AG09319 (cell line): ENCODE results near the gene NFKB1.

Experiments used
- DNase-seq: peaks from one replicate; pipeline ENCODE4 v3.0.0-alpha.2; 2010; ENCODE audit warnings: low read depth; ENCODE audit errors: extremely low read depth
- CTCF ChIP-seq: IDR thresholded peaks from 2 replicates; pipeline ENCODE4 v1.5.1; 2011; ENCODE audit warnings: low read depth, mild to moderate bottlenecking, inconsistent platforms, low read length, moderate library complexity

NFKB1 gene

GRCh38 chr4:102543030-102543928, 42.1 kb downstream of the NFKB1 start:
- TF ChIP-seq CTCF, result no peak
- no peak for DNase-seq

GRCh38 chr4:102546635-102547034, 45.5 kb downstream of the NFKB1 start:
- DNase-seq, result no peak
- no peak for TF ChIP-seq CTCF

GRCh38 chr4:102547973-102548372, 46.8 kb downstream of the NFKB1 start:
- DNase-seq, result no peak
- no peak for TF ChIP-seq CTCF

- no peak for DNase-seq
These were observed 50.9 kb downstream of the NFKB1 start for GRCh38 chr4:102551958-102552565.

GRCh38 chr4:102552781-102553180, 51.6 kb downstream of the NFKB1 start:
- no peak for TF ChIP-seq CTCF
- DNase-seq, result no peak

More at GRCh38 chr4:102551958-102552565, 50.9 kb downstream of the NFKB1 start:
- no peak for TF ChIP-seq CTCF

- DNase-seq, result no peak
- no peak for TF ChIP-seq CTCF
These were observed 52.8 kb downstream of the NFKB1 start for GRCh38 chr4:102553982-102554381.

GRCh38 chr4:102554482-102554881, 53.3 kb downstream of the NFKB1 start:
- TF ChIP-seq CTCF, result no peak
- DNase-seq, result no peak
